CD4-positive, alpha-beta T cell (primary cell): Measurements from ENCODE around the gene VPS26B. TPM values are rescaled to one million over a fixed set of nuclear protein-coding genes. Genes with fewer than 3 reads are reported as not detected.

Experiments
- ATAC-seq: fragments of 200-7000 bp; cut with Tn5 transposase; one replicate; pipeline ENCODE4 v1.10.0; 2022; ENCODE audit warnings: mild to moderate bottlenecking; ENCODE audit not compliant: poor library complexity
- CTCF ChIA-PET: fragments of 350-600 bp; sonication (Branson Sonifier 250); formaldehyde crosslinking; loops from one replicate; lab custom pipeline; 2021; ENCODE audit warnings: antibody characterized with exemption, inconsistent platforms; lab: Charles Lee
- POLR2A ChIA-PET: fragments of 350-600 bp; sonication (Branson Sonifier 250); formaldehyde crosslinking; loops from one replicate; lab custom pipeline; 2021; ENCODE audit warnings: antibody characterized with exemption, inconsistent platforms; lab: Charles Lee
- DNase-seq, 14 experiments: peaks; one replicate each; pipeline ENCODE4 v3.0.0-alpha.2; 2013 to 2020; ENCODE audit warnings: mixed read lengths in 2 of 14
- H3K27ac ChIP-seq, 2 donors: one replicate each; pipeline versions ENCODE4 v1.5.1 to v1.7.0; 2013; ENCODE audit warnings: low read length in 2 of 2, low read depth in 1 of 2, mild to moderate bottlenecking in 1 of 2
- H3K27me3 ChIP-seq, 2 experiments: 1 replicate in 1 of 2; 2 replicates in 1 of 2; pipeline versions ENCODE4 v1.6.1 to v1.7.0; 2013; ENCODE audit warnings: low read length in 2 of 2, control low read depth in 1 of 2, mild to moderate bottlenecking in 1 of 2, moderate library complexity in 1 of 2; ENCODE audit not compliant: insufficient read depth in 2 of 2, control insufficient read depth in 1 of 2
- H3K36me3 ChIP-seq: one replicate; pipeline ENCODE4 v1.6.1; 2013; ENCODE audit warnings: low read length, control low read depth; ENCODE audit not compliant: insufficient read depth
- H3K4me1 ChIP-seq: one replicate; pipeline ENCODE4 v1.6.1; 2013; ENCODE audit warnings: low read length, control low read depth; ENCODE audit not compliant: insufficient read depth
- H3K4me3 ChIP-seq: one replicate; pipeline ENCODE4 v1.5.1; 2013; ENCODE audit warnings: mild to moderate bottlenecking, low read length, moderate library complexity
- H3K9me3 ChIP-seq, 2 experiments: 1 replicate in 1 of 2; 2 replicates in 1 of 2; pipeline versions ENCODE4 v1.6.1 to v1.7.0; 2013; ENCODE audit warnings: low read length in 2 of 2, mild to moderate bottlenecking in 2 of 2, control low read depth in 1 of 2, moderate library complexity in 1 of 2; ENCODE audit not compliant: control insufficient read depth in 1 of 2, insufficient read depth in 1 of 2
- H3K27ac Mint-ChIP-seq: one replicate; pipeline ENCODE4 v1.8.0; 2020; ENCODE audit warnings: mixed read lengths
- H3K27me3 Mint-ChIP-seq: one replicate; pipeline ENCODE4 v1.8.0; 2021; ENCODE audit warnings: mixed read lengths
- H3K36me3 Mint-ChIP-seq: one replicate; pipeline ENCODE4 v1.8.0; 2021; ENCODE audit warnings: low read depth, mixed read lengths
- H3K4me1 Mint-ChIP-seq: one replicate; pipeline ENCODE4 v1.8.0; 2021; ENCODE audit warnings: low read depth, mixed read lengths
- H3K4me3 Mint-ChIP-seq: one replicate; pipeline ENCODE4 v1.8.0; 2020; ENCODE audit warnings: mild to moderate bottlenecking, mixed read lengths
- H3K9me3 Mint-ChIP-seq: one replicate; pipeline ENCODE4 v1.8.0; 2020; ENCODE audit warnings: mixed read lengths
- CTCF ChIP-seq: fragments of 200-600 bp; IDR thresholded peaks from one replicate; pipeline ENCODE4 v1.8.0; 2022; ENCODE audit warnings: antibody characterized with exemption, mild to moderate bottlenecking
- intact Hi-C, 2 experiments: fragments of 100-400 bp; cut with DNase I in 1 of 2; cut with micrococcal nuclease in 1 of 2; formaldehyde crosslinking; loops; one replicate each; pipeline versions ENCODE4 v1.15.1 to v1.9.0; 2023 to 2025; cut with DNase I, micrococcal nuclease
- total RNA-seq, 174 experiments: library from RNA in 2 of 174; stranded (reverse) in 2 of 174; gene quantifications; one replicate each; pipeline ENCODE4 v1.2.3 and lab custom pipeline; 2021 to 2026

VPS26B gene
- total RNA-seq, 2 experiments from 2014 or later = 41.6 to 42.2 TPM

GRCh38 chr11:134215836-134216235, 8.6 kb upstream of the VPS26B start:
- Mint-ChIP-seq H3K4me1 (peaks cover 17% of the 10 kb centered on the region), H3K9me3 (no peaks in the 10 kb centered on the region), H3K27ac (no peak overlapping the region), H3K36me3 (peaks cover 67% of the 10 kb centered on the region), H3K4me3 (no peak overlapping the region), H3K27me3 (no peaks in the 10 kb centered on the region)
- DNase-seq (no peak), ATAC-seq (no peak)
- H3K4me1 ChIP-seq = no peaks in the 10 kb centered on the region
- H3K4me3 ChIP-seq = no peak overlapping the region
- intact Hi-C loops = no loop called here
- peaks cover 27% of the 10 kb centered on the region for H3K36me3 ChIP-seq
- POLR2A ChIA-PET = no interaction called here
- no peaks in the 10 kb centered on the region for H3K9me3 ChIP-seq
- CTCF ChIA-PET = no interaction called here
- TF ChIP-seq CTCF = no peak
- no peaks in the 10 kb centered on the region for H3K27me3 ChIP-seq
- no peak overlapping the region for H3K27ac ChIP-seq

- ATAC-seq (no peak), DNase-seq (no peak)
- CTCF ChIA-PET = no interaction called here
- H3K27ac ChIP-seq = no peak overlapping the region
- peaks cover 27% of the 10 kb centered on the region for H3K36me3 ChIP-seq
- no peaks in the 10 kb centered on the region for H3K4me1 ChIP-seq
- no peaks in the 10 kb centered on the region for H3K27me3 Mint-ChIP-seq
- no peak overlapping the region for H3K4me3 ChIP-seq
- H3K9me3 Mint-ChIP-seq = no peaks in the 10 kb centered on the region
- H3K27ac Mint-ChIP-seq = no peak overlapping the region
- peaks cover 19% of the 10 kb centered on the region for H3K4me1 Mint-ChIP-seq
- POLR2A ChIA-PET = no interaction called here
- intact Hi-C loops = no loop called here
- H3K36me3 Mint-ChIP-seq = peaks cover 61% of the 10 kb centered on the region
- no peak for TF ChIP-seq CTCF
- H3K4me3 Mint-ChIP-seq = no peak overlapping the region
- H3K27me3 ChIP-seq = no peaks in the 10 kb centered on the region
- no peaks in the 10 kb centered on the region for H3K9me3 ChIP-seq
These were observed 7.7 kb upstream of the VPS26B start for GRCh38 chr11:134216816-134217215.

- peaks cover 67% of the 10 kb centered on the region for H3K4me1 Mint-ChIP-seq
- ChIA-PET POLR2A (interaction anchor here (1.3 to 4.3 kb wide), 7 partner anchors 11 to 53 kb away, joined by 4 to 94 read pairs (median 17); partner anchors contain the start of genes ACAD8, GLB1L3 and THYN1), CTCF (interaction anchor here (1.9 kb wide), 1 partner anchor 51 kb away, joined by 6 read pairs; no protein-coding TSS in a partner anchor)
- intact Hi-C loops = loop anchor here (5.0 to 10.0 kb wide), 2 partner anchors 266 to 268 kb away; partner anchors contain the start of gene IGSF9B (in 2 of the 2)
- H3K36me3 ChIP-seq = peaks cover 18% of the 10 kb centered on the region
- peaks cover 37% of the 10 kb centered on the region for H3K4me1 ChIP-seq
- peak overlapping the region; percentile 78 for H3K4me3 ChIP-seq
- H3K9me3 ChIP-seq = no peaks in the 10 kb centered on the region
- peak overlapping the region in 1 of 2 donors; percentile 26 for H3K27ac ChIP-seq
- peaks cover 4% of the 10 kb centered on the region for H3K27me3 Mint-ChIP-seq
- DNase-seq (peak in 2 of 14 experiments; percentile 39 to 52), ATAC-seq (no peak)
- TF ChIP-seq CTCF = no peak
- peaks cover 49% of the 10 kb centered on the region for H3K36me3 Mint-ChIP-seq
- H3K27ac Mint-ChIP-seq = peak overlapping the region; percentile 99
- H3K4me3 Mint-ChIP-seq = peak overlapping the region; percentile 98
- no peaks in the 10 kb centered on the region for H3K9me3 Mint-ChIP-seq
- no peaks in the 10 kb centered on the region for H3K27me3 ChIP-seq
These were observed 1.4 kb upstream of the VPS26B start for GRCh38 chr11:134223121-134223520.
